ENCODE measurements around the gene SLC44A5. TPM values are rescaled to one million over a fixed set of nuclear protein-coding genes. Genes with fewer than 3 reads are reported as not detected.

SLC44A5 gene
- total RNA-seq, 4 donors from 2014 or later: 1.1 to 17.7 (median 5.8) TPM

DNA sequence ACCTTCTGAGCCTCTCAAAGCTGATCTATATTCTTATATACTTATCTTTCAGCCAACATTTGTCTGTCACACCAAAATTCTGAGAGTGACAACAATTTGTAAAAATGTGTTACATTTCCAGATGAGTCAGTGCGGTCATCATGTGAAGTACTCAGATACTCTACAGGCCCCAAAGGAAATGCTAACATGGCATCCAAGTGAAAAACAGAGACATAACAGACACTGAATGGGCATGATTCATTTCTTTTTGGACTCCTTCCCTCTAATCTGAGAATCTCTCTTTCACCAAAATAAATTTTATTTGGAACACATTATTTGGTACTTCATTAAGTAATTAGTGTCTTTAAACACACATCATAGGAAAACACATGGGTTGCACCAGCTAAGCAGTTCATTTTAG lies 96.6 kb downstream of the SLC44A5 start:
- H3K4me1 ChIP-seq: no peaks in the 10 kb centered on the region
- TF ChIP-seq POLR2A (IDR thresholded peaks at IDR 0.05) (no peak), POLR2AphosphoS5 (IDR thresholded peaks at IDR 0.05) (no peak), EP300 (IDR thresholded peaks at IDR 0.05) (no peak)
- TF ChIP-seq, protein P1, sequence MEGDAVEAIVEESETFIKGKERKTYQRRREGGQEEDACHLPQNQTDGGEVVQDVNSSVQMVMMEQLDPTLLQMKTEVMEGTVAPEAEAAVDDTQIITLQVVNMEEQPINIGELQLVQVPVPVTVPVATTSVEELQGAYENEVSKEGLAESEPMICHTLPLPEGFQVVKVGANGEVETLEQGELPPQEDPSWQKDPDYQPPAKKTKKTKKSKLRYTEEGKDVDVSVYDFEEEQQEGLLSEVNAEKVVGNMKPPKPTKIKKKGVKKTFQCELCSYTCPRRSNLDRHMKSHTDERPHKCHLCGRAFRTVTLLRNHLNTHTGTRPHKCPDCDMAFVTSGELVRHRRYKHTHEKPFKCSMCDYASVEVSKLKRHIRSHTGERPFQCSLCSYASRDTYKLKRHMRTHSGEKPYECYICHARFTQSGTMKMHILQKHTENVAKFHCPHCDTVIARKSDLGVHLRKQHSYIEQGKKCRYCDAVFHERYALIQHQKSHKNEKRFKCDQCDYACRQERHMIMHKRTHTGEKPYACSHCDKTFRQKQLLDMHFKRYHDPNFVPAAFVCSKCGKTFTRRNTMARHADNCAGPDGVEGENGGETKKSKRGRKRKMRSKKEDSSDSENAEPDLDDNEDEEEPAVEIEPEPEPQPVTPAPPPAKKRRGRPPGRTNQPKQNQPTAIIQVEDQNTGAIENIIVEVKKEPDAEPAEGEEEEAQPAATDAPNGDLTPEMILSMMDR (IDR thresholded peaks at IDR 0.05): no peak
- no peak overlapping the region for H3K27ac ChIP-seq
- no peaks in the 10 kb centered on the region for H3K27me3 ChIP-seq
- DNase-seq (ENCODE audit: low spot score in 2 of 2): no peak
- 75% methylated on average over 1 of the region's 1 CpG for WGBS
- H3K4me3 ChIP-seq: no peak overlapping the region
- H3K9me3 ChIP-seq: no peaks in the 10 kb centered on the region
- no peaks in the 10 kb centered on the region for H3K36me3 ChIP-seq

DNA sequence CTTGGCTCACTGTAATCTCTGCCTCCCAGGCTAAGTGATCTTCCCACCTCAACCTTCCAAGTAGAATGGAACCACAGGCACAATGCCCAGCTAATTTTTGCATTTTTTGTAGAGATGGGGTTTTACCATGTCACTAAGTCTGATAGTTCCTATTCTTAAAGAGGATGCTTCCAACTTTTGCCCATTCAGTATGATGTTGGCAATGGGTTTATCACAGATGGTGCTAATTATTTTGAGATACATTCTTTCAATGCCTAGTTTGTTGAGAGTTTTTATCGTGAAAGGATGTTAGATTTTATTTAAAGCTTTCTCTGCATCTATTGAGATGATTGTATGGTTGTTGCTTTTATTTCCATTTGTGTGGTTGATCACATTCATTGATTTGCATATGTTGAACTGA lies 103.9 kb downstream of the SLC44A5 start:
- Histone ChIP-seq H3K9me3 (no peaks in the 10 kb centered on the region), H3K36me3 (no peaks in the 10 kb centered on the region), H3K4me3 (no peak overlapping the region), H3K27me3 (no peaks in the 10 kb centered on the region), H3K27ac (no peak overlapping the region), H3K4me1 (no peaks in the 10 kb centered on the region)
- TF ChIP-seq, protein P1 (IDR thresholded peaks at IDR 0.05): no peak
- TF ChIP-seq EP300 (IDR thresholded peaks at IDR 0.05) (no peak), POLR2AphosphoS5 (IDR thresholded peaks at IDR 0.05) (no peak), POLR2A (IDR thresholded peaks at IDR 0.05) (no peak)
- DNase-seq (ENCODE audit: low spot score in 2 of 2): no peak
- WGBS: 77% methylated on average over 1 of the region's 1 CpG

DNA sequence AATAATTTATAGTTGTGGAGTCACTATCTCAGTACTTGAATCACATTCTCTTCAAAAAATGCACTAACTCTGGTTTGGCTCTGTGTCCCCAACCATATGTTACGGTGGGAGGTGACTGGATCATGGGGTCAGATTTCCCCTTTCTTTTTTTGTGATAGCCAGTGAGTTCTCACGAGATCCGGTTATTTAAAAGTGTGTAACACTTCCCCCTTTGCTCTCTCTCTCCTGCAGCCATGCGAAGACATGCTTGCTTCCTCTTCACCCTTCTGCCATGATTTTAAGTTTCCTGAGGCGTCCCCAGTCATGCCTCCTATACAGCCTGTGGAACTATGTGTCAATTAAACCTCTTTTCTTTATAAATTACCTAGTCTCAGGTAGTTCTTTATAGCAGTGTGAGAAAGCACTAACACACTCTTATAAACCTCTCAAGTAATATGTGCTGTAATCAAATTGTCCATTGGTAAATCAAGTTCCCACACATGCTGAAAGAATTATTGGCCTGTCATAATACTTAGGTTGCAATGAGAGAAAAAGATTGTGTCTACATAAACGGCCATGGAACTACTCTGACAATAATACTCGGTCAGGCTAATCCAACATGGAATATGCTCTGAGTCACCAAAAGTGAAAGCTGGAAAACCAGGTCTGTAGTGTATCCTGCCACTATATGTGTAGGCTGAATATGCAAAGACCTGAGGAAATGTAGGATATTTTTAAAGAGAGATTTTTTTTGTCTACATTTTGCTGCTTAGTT lies 107.5 kb downstream of the SLC44A5 start:
- no peaks in the 10 kb centered on the region for H3K27me3 ChIP-seq
- H3K9me3 ChIP-seq: no peaks in the 10 kb centered on the region
- DNase-seq (ENCODE audit: low spot score in 2 of 2): no peak
- TF ChIP-seq EP300 (IDR thresholded peaks at IDR 0.05): no peak
- TF ChIP-seq POLR2A (IDR thresholded peaks at IDR 0.05): no peak
- TF ChIP-seq POLR2AphosphoS5 (IDR thresholded peaks at IDR 0.05): no peak
- TF ChIP-seq, protein P1 (IDR thresholded peaks at IDR 0.05): no peak
- H3K36me3 ChIP-seq: no peaks in the 10 kb centered on the region
- WGBS: 63% methylated on average over 7 of the region's 7 CpGs
- H3K27ac ChIP-seq: no peak overlapping the region
- H3K4me1 ChIP-seq: no peaks in the 10 kb centered on the region
- H3K4me3 ChIP-seq: no peak overlapping the region

DNA sequence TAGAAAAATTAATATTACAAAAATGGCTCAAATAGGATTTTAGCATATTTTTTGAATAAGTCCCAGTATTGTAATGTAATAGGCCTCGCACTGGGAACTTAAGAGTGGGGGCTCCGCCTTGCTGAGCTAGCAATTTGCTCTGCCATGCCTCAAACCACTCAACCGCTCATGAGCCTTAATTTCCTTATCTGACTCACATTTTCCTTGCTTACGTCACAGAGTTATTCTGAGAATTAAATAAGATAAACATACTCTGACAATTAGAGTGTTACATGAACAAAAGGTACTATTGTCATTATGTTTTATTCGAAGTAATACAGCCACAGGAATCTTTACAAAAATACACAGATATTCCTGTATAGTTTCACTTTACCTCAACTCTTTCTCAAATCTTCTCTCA lies 108.1 kb downstream of the SLC44A5 start:
- Histone ChIP-seq H3K9me3 (no peaks in the 10 kb centered on the region), H3K27ac (no peak overlapping the region), H3K36me3 (no peaks in the 10 kb centered on the region), H3K4me3 (no peak overlapping the region), H3K27me3 (no peaks in the 10 kb centered on the region), H3K4me1 (no peaks in the 10 kb centered on the region)
- TF ChIP-seq POLR2AphosphoS5 (IDR thresholded peaks at IDR 0.05): no peak
- TF ChIP-seq, protein P1 (IDR thresholded peaks at IDR 0.05): no peak
- no peak for TF ChIP-seq POLR2A (IDR thresholded peaks at IDR 0.05)
- no peak for TF ChIP-seq EP300 (IDR thresholded peaks at IDR 0.05)
- DNase-seq (ENCODE audit: low spot score in 2 of 2): no peak
- WGBS: 76% methylated on average over 5 of the region's 5 CpGs

DNA sequence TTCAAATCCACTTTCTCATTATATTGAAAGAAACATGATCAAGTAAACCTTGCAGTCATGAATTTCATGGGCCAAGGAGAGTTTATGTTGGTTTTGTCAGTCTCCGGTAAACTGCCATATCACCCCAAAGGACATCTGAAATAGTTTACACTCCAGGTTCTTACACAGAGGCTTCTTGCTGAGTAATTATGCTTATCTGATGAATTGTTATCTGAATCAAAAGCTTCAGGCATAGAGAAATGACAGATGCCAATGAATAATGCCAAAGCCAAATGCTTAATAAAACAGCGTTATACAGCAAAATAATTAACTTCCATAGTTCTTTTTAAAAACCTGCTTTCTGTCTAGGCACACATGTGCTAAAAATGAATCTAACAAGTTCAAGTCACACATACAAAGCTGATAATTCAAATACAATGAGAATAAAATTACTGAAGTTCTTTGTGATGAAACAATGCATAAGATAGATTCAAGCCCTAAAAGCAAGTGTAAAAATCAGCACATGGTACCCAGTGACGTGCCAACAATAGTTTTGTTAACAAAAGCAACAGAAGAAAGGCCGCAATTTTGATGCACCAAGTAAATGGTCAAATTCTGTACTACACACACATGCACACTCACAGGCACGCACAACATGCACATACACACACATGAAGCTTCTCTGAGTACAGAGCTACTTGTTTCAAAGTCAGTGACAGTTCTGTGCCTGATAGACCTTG lies 109.2 kb downstream of the SLC44A5 start:
- DNase-seq (ENCODE audit: low spot score in 2 of 2): no peak
- no peak overlapping the region for H3K4me3 ChIP-seq
- no peak overlapping the region for H3K27ac ChIP-seq
- H3K4me1 ChIP-seq: no peaks in the 10 kb centered on the region
- no peaks in the 10 kb centered on the region for H3K9me3 ChIP-seq
- 58% methylated on average over 5 of the region's 5 CpGs for WGBS
- H3K36me3 ChIP-seq: no peaks in the 10 kb centered on the region
- TF ChIP-seq EP300 (IDR thresholded peaks at IDR 0.05) (no peak), POLR2AphosphoS5 (IDR thresholded peaks at IDR 0.05) (no peak), POLR2A (IDR thresholded peaks at IDR 0.05) (no peak)
- TF ChIP-seq, protein P1 (IDR thresholded peaks at IDR 0.05): no peak
- no peaks in the 10 kb centered on the region for H3K27me3 ChIP-seq

Data from suprapubic skin (tissue), 4 donors.